Left ventricle myocardium inferior (tissue), 1 donor: Measurements from ENCODE around the gene SPPL2B. TPM values are rescaled to one million over a fixed set of nuclear protein-coding genes. Genes with fewer than 3 reads are reported as not detected.
"Not testable (repeated sequence)": the region's sequence is repeated elsewhere in the genome, so short reads cannot be mapped to it uniquely, and the experiment has no call there.

Experiments used
- DNase-seq: peaks from one replicate; pipeline ENCODE4 v3.0.0-alpha.2; 2020
- H3K27ac ChIP-seq: fragments of 200-600 bp; replicated peaks from 2 replicates; pipeline ENCODE4 v1.8.0; 2021
- H3K27me3 ChIP-seq: fragments of 200-600 bp; 2 replicates; pipeline ENCODE4 v1.8.0; 2021; ENCODE audit warnings: low read depth
- H3K36me3 ChIP-seq: fragments of 200-600 bp; 2 replicates; pipeline ENCODE4 v1.8.0; 2021
- H3K4me1 ChIP-seq: fragments of 200-600 bp; 2 replicates; pipeline ENCODE4 v1.8.0; 2021
- H3K4me3 ChIP-seq: fragments of 200-600 bp; 2 replicates; pipeline ENCODE4 v1.8.0; 2021; ENCODE audit warnings: mild to moderate bottlenecking, moderate library complexity
- H3K9me3 ChIP-seq: fragments of 200-600 bp; replicated peaks from 2 replicates; pipeline ENCODE4 v1.8.0; 2021
- intact Hi-C: fragments of 100-400 bp; cut with micrococcal nuclease; formaldehyde crosslinking; loops from one replicate; pipeline ENCODE4 v1.11.0; 2022
- total RNA-seq: library from RNA; stranded (reverse); fragmentation: NEBNext Ultra II Directional; extraction: Animal tissue kit (Norgen Biotek cat#: 25700); gene quantifications from one replicate; pipeline ENCODE4 v1.2.1, GENCODE V29; 2021
- TF ChIP-seq, protein P1 (sequence below): fragments of 200-600 bp; IDR thresholded peaks from 2 replicates; pipeline ENCODE4 v1.8.0; 2021; ENCODE audit warnings: antibody characterized with exemption, mild to moderate bottlenecking, borderline replicate concordance
- donor health status: DM: no; HTN: yes; CAD: no; lungs with severe emphysema.

Gene SPPL2B
- total RNA-seq, 1 donor from 2014 or later, result 26.2 TPM

DNA sequence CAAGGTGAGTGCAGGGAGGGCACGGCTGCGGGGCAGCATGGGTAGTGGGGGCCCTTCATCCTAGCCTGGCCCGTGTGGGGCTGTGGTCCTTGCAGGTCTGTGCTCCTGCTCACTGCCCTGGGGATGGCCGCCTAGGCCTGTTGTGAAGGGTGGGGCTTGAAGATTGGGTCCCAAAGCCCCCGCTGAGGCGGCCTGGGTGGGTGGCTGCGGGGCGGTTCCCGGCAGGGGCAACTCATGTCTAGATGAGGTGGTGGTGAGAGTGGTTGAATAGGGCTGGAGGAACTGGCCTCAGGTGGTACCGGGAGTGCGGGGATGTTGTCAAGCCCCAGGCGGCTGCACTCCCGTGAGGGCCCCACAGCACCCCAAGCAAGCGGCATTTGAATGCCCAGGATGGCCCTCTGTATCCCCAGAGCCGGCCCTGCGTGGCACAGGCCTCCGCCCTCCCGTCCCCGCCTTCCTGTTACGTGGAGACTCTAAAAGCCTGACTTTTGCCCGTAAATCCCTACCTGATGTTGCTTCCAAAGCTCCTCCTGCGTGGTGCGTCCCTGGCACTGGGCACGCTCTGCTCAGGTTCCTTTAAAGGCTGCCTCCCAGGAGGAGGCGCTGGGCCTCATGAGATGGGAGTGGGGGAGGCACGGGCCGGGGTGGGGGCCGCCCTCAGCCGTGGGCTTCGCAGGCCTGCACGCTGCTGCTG, 15.0 kb downstream of the SPPL2B start:
- no peak for DNase-seq
- Histone ChIP-seq H3K36me3 (peaks cover 54% of the 10 kb centered on the region), H3K27me3 (no peaks in the 10 kb centered on the region), H3K4me3 (no peak overlapping the region), H3K27ac (no peak overlapping the region), H3K9me3 (no peaks in the 10 kb centered on the region), H3K4me1 (no peaks in the 10 kb centered on the region)
- intact Hi-C loops, result no loop called here
- TF ChIP-seq, protein P1, sequence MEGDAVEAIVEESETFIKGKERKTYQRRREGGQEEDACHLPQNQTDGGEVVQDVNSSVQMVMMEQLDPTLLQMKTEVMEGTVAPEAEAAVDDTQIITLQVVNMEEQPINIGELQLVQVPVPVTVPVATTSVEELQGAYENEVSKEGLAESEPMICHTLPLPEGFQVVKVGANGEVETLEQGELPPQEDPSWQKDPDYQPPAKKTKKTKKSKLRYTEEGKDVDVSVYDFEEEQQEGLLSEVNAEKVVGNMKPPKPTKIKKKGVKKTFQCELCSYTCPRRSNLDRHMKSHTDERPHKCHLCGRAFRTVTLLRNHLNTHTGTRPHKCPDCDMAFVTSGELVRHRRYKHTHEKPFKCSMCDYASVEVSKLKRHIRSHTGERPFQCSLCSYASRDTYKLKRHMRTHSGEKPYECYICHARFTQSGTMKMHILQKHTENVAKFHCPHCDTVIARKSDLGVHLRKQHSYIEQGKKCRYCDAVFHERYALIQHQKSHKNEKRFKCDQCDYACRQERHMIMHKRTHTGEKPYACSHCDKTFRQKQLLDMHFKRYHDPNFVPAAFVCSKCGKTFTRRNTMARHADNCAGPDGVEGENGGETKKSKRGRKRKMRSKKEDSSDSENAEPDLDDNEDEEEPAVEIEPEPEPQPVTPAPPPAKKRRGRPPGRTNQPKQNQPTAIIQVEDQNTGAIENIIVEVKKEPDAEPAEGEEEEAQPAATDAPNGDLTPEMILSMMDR, result no peak

DNA sequence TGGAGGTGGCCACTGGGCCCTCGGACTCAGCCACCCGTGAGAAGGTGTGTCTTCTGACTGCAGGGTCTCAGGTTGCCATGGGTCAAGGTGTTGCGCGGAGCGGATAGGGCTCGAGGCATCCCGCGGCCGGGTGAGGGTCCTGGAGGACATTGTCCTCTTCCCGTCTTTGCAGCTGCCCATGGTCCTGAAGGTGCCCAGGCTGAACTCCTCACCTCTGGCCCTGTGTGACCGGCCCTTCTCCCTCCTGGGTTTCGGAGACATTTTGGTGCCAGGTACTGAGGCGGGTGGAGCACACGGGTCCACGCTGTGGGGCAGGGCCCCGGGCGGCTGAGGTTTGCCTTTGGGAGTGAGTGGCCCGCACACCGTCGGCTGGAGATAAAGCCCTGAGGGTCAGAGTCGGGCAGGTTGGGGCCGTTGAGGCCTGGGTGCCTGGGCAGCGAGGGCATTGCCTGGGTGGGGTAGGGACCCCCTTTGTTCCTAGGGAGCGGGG, 15.9 kb downstream of the SPPL2B start:
- H3K27me3 ChIP-seq, result no peaks in the 10 kb centered on the region
- DNase-seq, result no peak
- TF ChIP-seq, protein P1, result no peak
- H3K36me3 ChIP-seq, result peaks cover 44% of the 10 kb centered on the region
- H3K4me3 ChIP-seq, result no peak overlapping the region
- H3K4me1 ChIP-seq, result no peaks in the 10 kb centered on the region
- intact Hi-C loops, result no loop called here
- no peaks in the 10 kb centered on the region for H3K9me3 ChIP-seq
- no peak overlapping the region for H3K27ac ChIP-seq

DNA sequence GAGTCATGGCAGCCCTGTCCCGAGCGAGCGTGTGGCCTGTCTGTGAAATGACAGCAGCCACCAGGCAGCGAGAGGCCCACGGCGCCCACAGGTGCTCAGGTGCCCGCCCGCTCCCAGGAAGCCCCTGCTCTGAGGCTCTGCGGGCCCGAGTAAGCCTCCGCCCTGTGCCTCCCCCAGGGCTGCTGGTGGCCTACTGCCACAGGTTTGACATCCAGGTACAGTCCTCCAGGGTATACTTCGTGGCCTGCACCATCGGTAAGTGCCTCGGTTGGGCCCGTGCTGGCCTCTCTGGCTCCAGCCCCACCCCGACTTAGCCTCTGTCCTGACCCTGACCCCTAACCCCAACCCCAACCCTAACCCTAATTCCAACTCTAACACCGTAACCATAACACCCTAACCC, 16.6 kb downstream of the SPPL2B start:
- DNase-seq, result no peak
- no peaks in the 10 kb centered on the region for H3K9me3 ChIP-seq
- no peak overlapping the region for H3K4me3 ChIP-seq
- H3K27ac ChIP-seq, result no peak overlapping the region
- H3K36me3 ChIP-seq, result peaks cover 37% of the 10 kb centered on the region
- H3K4me1 ChIP-seq, result no peaks in the 10 kb centered on the region
- no peaks in the 10 kb centered on the region for H3K27me3 ChIP-seq
- TF ChIP-seq, protein P1, result no peak
- intact Hi-C loops, result no loop called here

DNA sequence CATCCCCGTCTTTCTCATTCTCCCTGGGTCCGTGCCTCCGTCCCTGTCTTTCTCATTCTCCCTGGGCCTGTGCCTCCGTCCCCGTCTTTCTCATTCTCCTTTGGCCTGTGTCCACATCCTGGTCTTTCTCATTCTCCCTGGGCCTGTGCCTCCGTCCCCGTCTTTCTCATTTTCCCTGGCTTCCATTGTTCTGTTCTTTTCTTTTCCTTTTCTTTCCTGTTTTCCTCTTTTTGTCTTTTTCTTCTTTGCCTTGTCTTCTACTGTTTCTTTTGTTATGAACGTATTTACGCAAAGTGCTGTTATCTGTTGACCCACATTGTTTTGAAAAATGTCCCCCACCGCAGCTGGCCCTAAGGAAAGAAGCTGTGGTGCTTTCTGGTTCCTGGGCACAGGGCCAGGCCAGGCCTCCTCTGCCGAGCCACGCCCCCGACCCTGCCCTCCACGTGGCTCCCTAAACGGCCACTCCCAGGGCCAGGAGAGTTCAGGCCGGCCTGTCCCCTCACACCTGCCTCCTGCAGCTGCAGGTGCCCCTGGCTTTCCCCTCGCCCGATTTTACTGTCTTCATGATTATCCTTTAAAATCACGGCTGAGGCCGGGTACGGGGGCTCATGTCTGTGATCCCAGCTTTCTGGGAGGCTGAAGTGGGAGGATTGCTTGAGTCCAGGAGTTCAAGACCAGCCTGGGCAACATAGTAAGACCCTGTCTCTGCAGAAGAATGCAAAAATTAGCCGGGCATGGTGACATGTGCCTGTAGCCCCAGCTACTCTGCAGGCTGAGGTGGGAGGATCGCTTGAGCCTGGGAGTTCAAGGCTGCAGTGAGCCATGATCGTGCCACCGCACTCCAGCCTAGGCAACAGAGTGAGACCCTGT, 17.5 kb downstream of the SPPL2B start:
- Histone ChIP-seq H3K27ac (no peak overlapping the region), H3K9me3 (no peaks in the 10 kb centered on the region), H3K4me3 (no peak overlapping the region), H3K36me3 (peaks cover 38% of the 10 kb centered on the region), H3K27me3 (no peaks in the 10 kb centered on the region), H3K4me1 (no peaks in the 10 kb centered on the region)
- intact Hi-C loops, result no loop called here
- TF ChIP-seq, protein P1, result no peak
- peak; percentile 40 for DNase-seq

DNA sequence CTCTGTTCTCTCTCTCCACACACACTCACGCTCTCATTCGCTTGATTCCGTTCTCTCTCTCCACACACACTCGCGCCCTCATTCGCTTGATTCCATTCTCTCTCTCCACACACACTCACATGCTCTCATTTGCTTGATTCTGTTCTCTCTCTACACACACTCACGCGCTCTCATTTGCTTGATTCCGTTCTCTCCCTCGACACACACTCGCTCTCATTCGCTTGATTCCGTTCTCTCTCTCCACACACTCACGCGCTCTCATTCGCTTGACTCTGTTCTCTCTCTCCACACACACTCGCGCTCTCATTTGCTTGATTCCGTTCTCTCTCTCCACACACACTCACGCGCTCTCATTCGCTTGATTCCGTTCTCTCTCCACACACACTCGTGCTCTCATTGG, 21.3 kb downstream of the SPPL2B start:
- H3K4me1 ChIP-seq, DNase-seq, H3K9me3 ChIP-seq, H3K27ac ChIP-seq, H3K4me3 ChIP-seq, H3K27me3 ChIP-seq, intact Hi-C loops: not testable (repeated sequence)
- H3K36me3 ChIP-seq, result peaks cover 35% of the 10 kb centered on the region

DNA sequence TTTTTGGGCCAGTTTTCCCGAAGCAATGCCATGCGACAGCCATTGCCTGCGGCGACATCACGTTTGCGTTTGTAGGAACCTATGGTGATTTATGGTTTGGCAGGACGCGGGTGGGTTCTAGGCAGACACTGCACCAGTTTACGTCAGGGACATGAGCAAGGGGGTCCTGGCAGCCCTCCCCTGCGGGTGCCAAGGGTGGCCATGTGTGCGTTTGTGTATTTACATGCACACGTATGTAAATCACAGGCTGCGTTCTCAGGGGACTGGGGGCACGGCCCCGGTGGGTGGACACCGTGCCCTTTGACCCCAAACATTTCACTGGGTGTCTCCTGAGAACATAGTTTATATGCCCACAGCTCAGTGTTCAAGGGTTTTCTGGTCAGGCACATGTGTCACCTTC, 22.2 kb downstream of the SPPL2B start:
- H3K27me3 ChIP-seq, result no peaks in the 10 kb centered on the region
- DNase-seq, result no peak
- H3K36me3 ChIP-seq, result peaks cover 35% of the 10 kb centered on the region
- H3K9me3 ChIP-seq, result no peaks in the 10 kb centered on the region
- H3K4me3 ChIP-seq, result no peak overlapping the region
- TF ChIP-seq, protein P1, result no peak
- no peaks in the 10 kb centered on the region for H3K4me1 ChIP-seq
- intact Hi-C loops, result no loop called here
- H3K27ac ChIP-seq, result no peak overlapping the region
